ENCODE measurements around the gene PRMT7.
"Not testable (repeated sequence)": the region's sequence is repeated elsewhere in the genome, so short reads cannot be mapped to it uniquely, and the experiment has no call there.

Gene PRMT7

GRCh38 chr16:68284847-68285246, 26.0 kb upstream of the PRMT7 start:
- peak; percentile 32 for DNase-seq

- no peak for DNase-seq
Measured at GRCh38 chr16:68285683-68286082, 25.1 kb upstream of the PRMT7 start.

DNA sequence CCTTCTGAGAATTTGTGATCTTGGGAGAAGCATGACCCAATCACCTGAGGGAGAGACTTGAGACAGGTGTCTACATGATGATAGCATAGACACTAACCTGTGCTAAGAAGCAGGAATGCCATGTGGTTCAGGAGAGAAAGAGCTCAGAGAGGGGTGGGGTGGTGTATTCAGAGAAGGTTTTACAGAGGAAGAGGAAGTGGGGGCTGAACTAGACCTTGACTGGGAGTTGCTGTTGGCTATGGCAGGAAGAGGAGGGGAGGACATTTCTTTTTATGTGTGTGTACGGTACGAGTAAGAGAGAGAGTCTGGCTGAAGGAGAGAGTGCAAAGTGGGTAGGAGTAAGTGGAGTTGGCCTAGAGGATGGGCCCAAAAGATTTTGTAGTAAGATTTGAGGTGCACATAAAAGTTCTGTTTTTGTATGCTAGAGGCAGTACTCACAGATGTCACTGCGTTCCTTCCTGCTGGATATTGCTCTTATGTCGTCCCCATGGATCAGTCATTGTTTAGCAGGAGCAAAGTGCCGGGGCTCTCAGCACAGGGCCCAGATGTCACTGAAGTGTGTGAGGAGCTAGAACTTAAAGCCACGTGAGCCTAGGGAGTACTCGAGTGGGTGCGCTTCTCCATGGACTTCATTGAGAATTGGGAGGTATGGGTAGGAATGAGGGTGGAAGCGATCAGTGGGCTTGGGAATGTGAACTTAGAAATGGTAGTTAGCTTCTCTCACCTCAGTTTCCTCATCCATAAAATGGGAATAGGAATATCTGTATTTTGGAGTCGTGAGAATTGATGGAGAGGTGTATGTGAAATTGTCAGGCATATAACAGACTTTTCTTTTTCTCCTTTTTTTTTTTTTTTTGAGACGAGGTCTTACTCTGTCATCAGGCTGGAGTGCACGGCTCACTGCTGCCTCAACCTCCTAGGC, 24.4 kb upstream of the PRMT7 start:
- peak; percentile 70 for DNase-seq

- DNase-seq, result peak; percentile 69
Measured at GRCh38 chr16:68287276-68288251, 23.3 kb upstream of the PRMT7 start.

GRCh38 chr16:68288252-68288650, 22.6 kb upstream of the PRMT7 start:
- DNase-seq, result no peak

DNA sequence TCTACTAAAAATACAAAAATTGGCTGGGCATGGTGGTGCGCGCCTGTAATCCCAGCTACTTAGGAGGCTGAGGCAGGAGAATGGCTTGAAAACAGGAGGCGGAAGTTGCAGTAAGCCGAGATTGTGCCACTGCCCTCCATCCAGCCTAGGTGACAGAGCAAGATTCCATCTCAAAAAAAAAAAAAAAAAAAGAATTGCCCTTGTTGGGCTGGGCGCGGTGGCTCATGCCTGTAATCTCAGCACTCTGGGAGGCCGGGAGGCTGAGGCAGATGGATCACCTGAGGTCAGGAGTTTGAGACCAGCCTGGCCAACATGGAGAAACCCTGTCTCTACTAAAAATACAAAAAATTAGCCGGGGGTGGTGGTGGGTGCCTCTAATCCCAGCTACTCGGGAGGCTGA, 22.0 kb upstream of the PRMT7 start:
- DNase-seq, result not testable (repeated sequence)

DNA sequence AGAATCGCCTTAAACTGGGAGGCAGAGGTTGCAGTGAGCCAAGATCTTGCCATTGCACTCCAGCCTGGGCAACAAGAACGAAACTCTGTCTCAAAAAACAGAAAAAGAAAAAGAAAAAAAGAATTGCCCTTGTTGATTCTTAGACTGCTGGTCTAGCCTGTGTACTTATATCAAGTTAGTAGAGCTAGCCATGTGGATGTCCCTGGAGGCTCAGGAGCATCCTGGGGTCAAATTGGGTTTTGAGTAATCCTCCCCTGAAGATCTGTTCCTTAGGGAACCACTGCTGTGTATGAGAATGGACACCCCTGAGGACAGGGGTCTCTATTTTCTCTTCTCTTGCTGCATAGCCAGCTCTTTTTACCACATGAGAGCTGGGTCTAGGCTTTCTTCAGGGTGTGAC, 21.6 kb upstream of the PRMT7 start:
- no peak for DNase-seq

GRCh38 chr16:68289621-68290329, 21.0 kb upstream of the PRMT7 start:
- DNase-seq, result peak; percentile 54

GRCh38 chr16:68290450-68290849, 20.4 kb upstream of the PRMT7 start:
- no peak for DNase-seq

GRCh38 chr16:68291227-68291626, 19.6 kb upstream of the PRMT7 start:
- DNase-seq, result no peak

DNA sequence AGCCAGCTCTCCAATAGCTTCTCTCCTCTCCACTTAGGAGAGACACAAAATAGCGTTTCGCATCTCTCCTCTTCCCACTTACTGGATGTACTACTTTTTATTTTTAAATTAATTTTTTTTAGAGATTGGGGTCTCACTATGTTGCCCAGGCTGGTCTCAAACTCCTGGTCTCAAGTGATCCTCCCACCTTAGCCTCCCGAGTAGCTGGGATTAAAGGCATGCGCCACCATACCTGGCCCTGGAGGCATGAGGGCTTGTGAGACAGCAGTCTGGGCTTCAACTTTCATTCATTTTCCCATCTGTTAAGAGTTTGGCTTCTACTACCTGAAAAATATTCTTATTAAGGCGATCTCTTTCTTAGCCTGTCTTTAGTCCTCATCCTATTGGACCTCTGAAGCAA, 18.4 kb upstream of the PRMT7 start:
- no peak for DNase-seq

- no peak for DNase-seq
Measured at GRCh38 chr16:68296291-68296690, 14.5 kb upstream of the PRMT7 start.

DNA sequence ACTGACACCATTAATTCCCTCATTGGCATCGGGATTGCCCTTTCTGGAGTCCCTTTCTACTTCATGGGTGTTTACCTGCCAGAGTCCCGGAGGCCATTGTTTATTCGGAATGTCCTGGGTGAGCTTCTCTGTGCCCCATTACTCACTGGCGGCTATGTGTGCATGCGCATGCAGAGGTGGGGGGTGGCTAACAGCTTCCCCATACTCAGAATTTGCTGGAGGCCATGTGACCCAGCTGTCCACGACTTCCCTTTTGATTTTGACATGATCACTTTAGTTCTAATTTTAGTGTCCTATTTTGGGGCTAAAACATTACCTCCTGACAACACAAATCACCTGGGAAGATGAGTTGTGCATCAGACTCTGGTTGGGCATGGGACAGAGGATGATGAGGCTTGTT, 14.1 kb upstream of the PRMT7 start:
- DNase-seq, result no peak

- no peak for DNase-seq
Measured at GRCh38 chr16:68297908-68298307, 12.9 kb upstream of the PRMT7 start.

DNA sequence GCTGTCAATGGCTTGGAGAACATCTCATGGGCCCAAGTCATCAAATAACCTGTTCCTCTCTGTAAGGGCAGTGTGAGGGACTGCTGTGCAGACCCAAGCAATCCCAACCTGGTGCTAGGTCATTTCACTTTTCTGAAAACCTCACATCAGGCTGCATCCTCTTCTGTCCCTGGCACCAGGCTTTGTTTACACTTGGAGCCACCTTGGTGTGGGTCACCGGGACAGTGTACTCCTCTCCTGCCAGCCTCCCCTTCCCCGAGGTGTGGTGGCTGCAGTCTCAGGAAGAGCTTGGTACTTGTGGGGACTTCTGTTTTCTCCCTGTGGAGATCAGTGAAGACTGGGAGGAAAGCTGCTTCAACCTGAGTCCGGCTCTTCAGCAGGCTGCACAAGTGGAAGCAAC, 12.5 kb upstream of the PRMT7 start:
- no peak for DNase-seq

DNA sequence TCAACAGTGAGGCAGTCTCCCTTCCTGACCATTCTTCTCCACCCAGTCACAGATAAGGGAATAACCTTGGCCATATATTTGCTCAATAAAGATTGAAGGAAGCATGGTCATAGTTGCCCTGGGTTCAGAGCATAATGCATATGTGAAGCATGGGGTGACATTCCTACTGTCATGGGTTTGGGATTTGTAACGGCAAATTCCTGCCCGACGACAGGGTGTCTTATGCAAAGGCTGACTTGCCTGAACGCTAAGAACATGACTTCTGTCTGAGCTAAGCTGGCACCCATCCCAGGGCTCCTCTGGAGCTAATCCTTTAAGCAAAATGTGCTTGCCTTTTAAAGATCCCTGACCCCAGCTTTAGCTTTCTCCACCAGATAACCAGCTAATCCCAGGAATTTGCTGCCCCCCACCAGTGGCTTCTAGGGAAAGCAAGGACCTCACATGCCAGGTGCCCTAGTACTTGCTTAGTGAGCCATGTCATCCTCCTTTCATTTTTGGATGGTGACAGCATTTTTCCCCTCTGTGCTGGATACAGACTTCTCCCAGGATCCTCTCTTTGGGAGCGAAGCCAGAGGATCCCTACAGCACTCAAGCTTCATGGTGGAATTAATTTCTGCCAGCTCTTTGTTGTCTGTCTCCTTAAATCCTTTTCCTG, 11.8 kb upstream of the PRMT7 start:
- DNase-seq, result no peak

GRCh38 chr16:68299571-68300453, 11.0 kb upstream of the PRMT7 start:
- DNase-seq, result no peak

- no peak for DNase-seq
Measured at GRCh38 chr16:68300734-68301459, 9.9 kb upstream of the PRMT7 start.

- DNase-seq, result no peak
Measured at GRCh38 chr16:68306633-68307032, 4.2 kb upstream of the PRMT7 start.

GRCh38 chr16:68309799-68310198, 1.0 kb upstream of the PRMT7 start:
- peak; percentile 32 for DNase-seq

DNA sequence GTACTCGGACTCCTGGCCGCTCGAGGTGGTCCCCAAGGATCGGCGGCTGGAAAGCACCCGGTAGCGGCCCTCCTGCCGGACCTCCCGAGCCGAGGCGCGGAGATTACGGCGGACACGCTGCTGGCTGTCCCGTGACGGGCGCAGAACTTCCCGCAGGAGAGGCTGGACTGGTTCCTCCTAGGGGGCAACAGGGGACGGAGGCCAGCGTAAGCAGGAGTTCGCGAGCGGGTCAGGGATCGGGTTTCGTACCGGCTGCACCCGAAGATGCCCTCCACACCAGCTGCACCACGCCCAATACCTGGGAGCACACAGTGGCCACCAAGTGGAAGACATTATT, 414 bp upstream of the PRMT7 start:
- DNase-seq, result no peak
